K562 (cell line): ENCODE measurements around the gene NRM. TPM values are rescaled to one million over a fixed set of nuclear protein-coding genes. Genes with fewer than 3 reads are reported as not detected.

Experiments used
- DDX20 ChIP-seq: fragments of 450-650 bp; IDR thresholded peaks from 2 replicates; pipeline ENCODE4 v1.6.1; 2016; ENCODE audit warnings: missing genetic modification characterization, low read depth, mild to moderate bottlenecking, missing compliant biosample characterization, moderate library complexity
- ERF ChIP-seq: fragments of 450-650 bp; formaldehyde crosslinking; IDR thresholded peaks from 2 replicates; pipeline ENCODE4 v1.4.0; 2020; ENCODE audit warnings: mild to moderate bottlenecking, mixed read lengths
- ESRRB ChIP-seq: fragments of 250-450 bp; sonication (Bioruptor Pico); IDR thresholded peaks from 2 replicates; pipeline ENCODE4 v1.5.0; 2020; ENCODE audit warnings: mild to moderate bottlenecking, moderate library complexity, borderline replicate concordance
- FOXK1 ChIP-seq: sonication (generic); formaldehyde crosslinking; IDR thresholded peaks from 2 replicates; pipeline ENCODE4 v1.8.0; 2022; ENCODE audit warnings: missing genetic modification reagents, mild to moderate bottlenecking, borderline replicate concordance
- HIVEP1 ChIP-seq: fragments of 250-450 bp; sonication (Bioruptor Pico); IDR thresholded peaks from 2 replicates; pipeline ENCODE4 v1.4.0; 2020; ENCODE audit warnings: mild to moderate bottlenecking
- NFXL1 ChIP-seq: fragments of 450-650 bp; formaldehyde crosslinking; IDR thresholded peaks from 2 replicates; pipeline ENCODE4 v1.4.0; 2021; ENCODE audit warnings: mild to moderate bottlenecking
- PML ChIP-seq: IDR thresholded peaks from 2 replicates; pipeline ENCODE4 v1.6.1; 2012; ENCODE audit warnings: low read length, inconsistent platforms
- POLR2A ChIP-seq: fragments of 450-650 bp; conservative IDR thresholded peaks from 2 replicates; pipeline ENCODE4 v1.6.1; 2016
- PTBP1 ChIP-seq: fragments of 200-400 bp; formaldehyde crosslinking; IDR thresholded peaks from 2 replicates; pipeline ENCODE4 v1.6.1; 2017; ENCODE audit warnings: low read depth, low read length
- SIN3B ChIP-seq: fragments of 450-650 bp; IDR thresholded peaks from 2 replicates; pipeline ENCODE4 v1.6.1; 2017; ENCODE audit warnings: low read depth, mild to moderate bottlenecking, moderate library complexity
- ZKSCAN1 ChIP-seq: fragments of 150-350 bp; IDR thresholded peaks from 2 replicates; pipeline ENCODE4 v1.6.1; 2016; ENCODE audit warnings: low read depth, low read length
- ZNF311 ChIP-seq: fragments of 250-450 bp; sonication (Bioruptor Pico); IDR thresholded peaks from 2 replicates; pipeline ENCODE4 v1.4.0; 2020; ENCODE audit warnings: mild to moderate bottlenecking, moderate library complexity
- ZNF57 ChIP-seq: fragments of 450-650 bp; formaldehyde crosslinking; IDR thresholded peaks from 2 replicates; pipeline ENCODE4 v1.4.0; 2020; ENCODE audit warnings: mild to moderate bottlenecking, moderate library complexity
- polyA plus RNA-seq, 8 experiments: library from polyadenylated mRNA; depleted of rRNA in 4 of 8; stranded (reverse) in 5 of 8; unstranded in 3 of 8; fragments of >200 nt; fragmentation: Nextera tagmentation in 2 of 8; fragmentation: Illumina TruSeq in 1 of 8; extraction: Ambion mirVana in 2 of 8; extraction: Trizol in 1 of 8; gene quantifications; 2 replicates each; pipeline versions ENCODE4 v1.2.1 to v1.2.3, GENCODE V29; 2011 to 2014; ENCODE audit warnings: inconsistent platforms in 1 of 8, missing spikeins in 1 of 8
- total RNA-seq, 7 experiments: library from RNA; depleted of rRNA in 6 of 7; stranded (reverse); fragments of >200 nt in 6 of 7; fragmentation: Illumina TruSeq in 2 of 7; extraction: Trizol in 2 of 7; gene quantifications; 2 replicates each; pipeline versions ENCODE4 v1.2.1 to v1.2.3, GENCODE V29; 2011 to 2021; ENCODE audit warnings: low replicate concordance in 1 of 7
- TF ChIP-seq, protein P1 (sequence below), 2 experiments: fragments of 450-650 bp in 1 of 2; IDR thresholded peaks; 2 replicates each; pipeline ENCODE4 v1.6.1; 2011 to 2017; ENCODE audit warnings: low read depth in 2 of 2, antibody characterized with exemption in 1 of 2, borderline replicate concordance in 1 of 2, low read length in 1 of 2, mild to moderate bottlenecking in 1 of 2, mixed read lengths in 1 of 2; ENCODE audit not compliant: control insufficient read depth in 1 of 2
- TF ChIP-seq, protein P2 (sequence below): fragments of 250-450 bp; sonication (Bioruptor Pico); IDR thresholded peaks from 2 replicates; pipeline ENCODE4 v1.5.0; 2020; ENCODE audit warnings: mild to moderate bottlenecking, borderline replicate concordance
- TF ChIP-seq, protein P3 (sequence below): sonication (generic); formaldehyde crosslinking; IDR thresholded peaks from 2 replicates; pipeline ENCODE4 v1.9.0; 2022; ENCODE audit warnings: mild to moderate bottlenecking, missing genetic modification reagents
- TF ChIP-seq, protein P4 (sequence below): fragments of 450-650 bp; IDR thresholded peaks from 2 replicates; pipeline ENCODE4 v1.6.1; 2016
- TF ChIP-seq, protein P5 (sequence below): sonication (generic); formaldehyde crosslinking; IDR thresholded peaks from 2 replicates; pipeline ENCODE4 v1.9.0; 2022; ENCODE audit warnings: mild to moderate bottlenecking, missing genetic modification reagents

NRM gene
- total and polyA plus RNA-seq, 9 of the 15 experiments (the other 6 are each of a cell fraction or from before 2014, with no cell fraction given): 9.7 to 58.2 (median 18.1) TPM

DNA sequence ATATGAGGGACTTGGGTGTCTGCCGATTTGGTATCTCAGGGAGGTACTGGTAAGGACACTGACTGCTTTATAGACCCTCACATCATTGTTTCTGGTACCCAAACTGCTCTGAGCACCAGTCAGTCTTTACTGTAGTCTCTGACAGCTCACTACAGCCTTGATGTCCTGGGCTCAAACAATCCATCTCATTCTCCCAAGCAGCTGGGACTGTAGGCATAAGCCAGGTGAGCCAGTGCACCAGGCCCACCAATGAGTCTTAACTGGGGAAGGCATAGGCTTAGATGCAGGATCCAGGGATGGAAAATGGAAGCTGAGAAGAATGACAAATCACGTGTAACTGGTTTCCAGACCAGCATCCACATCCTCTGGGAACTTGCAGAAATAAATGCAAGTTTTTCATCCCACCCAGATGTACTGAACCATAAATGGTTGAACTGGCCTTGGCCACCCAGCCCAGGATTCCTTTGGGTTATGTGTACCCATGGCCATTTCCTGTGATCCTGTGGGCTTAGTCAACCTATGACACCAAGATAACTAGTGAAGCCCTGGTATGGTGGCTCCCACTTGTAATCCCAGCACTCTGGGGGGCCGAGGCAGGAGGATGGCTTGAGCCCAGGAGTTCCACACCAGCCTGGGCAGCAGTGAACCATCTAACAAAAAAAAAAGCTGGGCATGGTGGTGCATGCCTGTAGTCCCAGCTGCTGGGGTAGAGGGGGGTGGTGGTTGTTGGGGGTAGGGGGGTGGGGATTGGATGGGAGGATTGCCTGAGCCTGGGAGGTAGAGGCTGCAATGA is 35.1 kb upstream of the NRM start (continued):
- TF ChIP-seq, protein P1, sequence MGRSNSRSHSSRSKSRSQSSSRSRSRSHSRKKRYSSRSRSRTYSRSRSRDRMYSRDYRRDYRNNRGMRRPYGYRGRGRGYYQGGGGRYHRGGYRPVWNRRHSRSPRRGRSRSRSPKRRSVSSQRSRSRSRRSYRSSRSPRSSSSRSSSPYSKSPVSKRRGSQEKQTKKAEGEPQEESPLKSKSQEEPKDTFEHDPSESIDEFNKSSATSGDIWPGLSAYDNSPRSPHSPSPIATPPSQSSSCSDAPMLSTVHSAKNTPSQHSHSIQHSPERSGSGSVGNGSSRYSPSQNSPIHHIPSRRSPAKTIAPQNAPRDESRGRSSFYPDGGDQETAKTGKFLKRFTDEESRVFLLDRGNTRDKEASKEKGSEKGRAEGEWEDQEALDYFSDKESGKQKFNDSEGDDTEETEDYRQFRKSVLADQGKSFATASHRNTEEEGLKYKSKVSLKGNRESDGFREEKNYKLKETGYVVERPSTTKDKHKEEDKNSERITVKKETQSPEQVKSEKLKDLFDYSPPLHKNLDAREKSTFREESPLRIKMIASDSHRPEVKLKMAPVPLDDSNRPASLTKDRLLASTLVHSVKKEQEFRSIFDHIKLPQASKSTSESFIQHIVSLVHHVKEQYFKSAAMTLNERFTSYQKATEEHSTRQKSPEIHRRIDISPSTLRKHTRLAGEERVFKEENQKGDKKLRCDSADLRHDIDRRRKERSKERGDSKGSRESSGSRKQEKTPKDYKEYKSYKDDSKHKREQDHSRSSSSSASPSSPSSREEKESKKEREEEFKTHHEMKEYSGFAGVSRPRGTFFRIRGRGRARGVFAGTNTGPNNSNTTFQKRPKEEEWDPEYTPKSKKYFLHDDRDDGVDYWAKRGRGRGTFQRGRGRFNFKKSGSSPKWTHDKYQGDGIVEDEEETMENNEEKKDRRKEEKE (IDR thresholded peaks at IDR 0.05; ENCODE audit: borderline replicate concordance in 1 of 2, control insufficient read depth in 1 of 2, low read depth in 2 of 2, low read length in 1 of 2): peak in 1 of 2 experiments; percentile 66; a peak in 1 of 4 replicates
- TF ChIP-seq POLR2A (peak; percentile 97), ESRRB (peak; percentile 89; the same call in 1 of the 2 replicates), ZNF311 (CRISPR knock-in tag) (no peak), PML (peak; percentile 72; the same call in 1 of the 2 replicates), PTBP1 (0 out of 2 replicates have a peak, but pooled peaks have one; percentile 32), SIN3B (no peak), DDX20 (tag) (no peak), NFXL1 (CRISPR knock-in tag) (peak; percentile 77; the same call in 1 of the 2 replicates), ERF (CRISPR knock-in tag) (peak; percentile 96), FOXK1 (CRISPR knock-in tag) (no peak), ZNF57 (peak; percentile 85; the same call in 1 of the 2 replicates), HIVEP1 (CRISPR knock-in tag) (no peak), ZKSCAN1 (no peak)
- TF ChIP-seq, protein P2, sequence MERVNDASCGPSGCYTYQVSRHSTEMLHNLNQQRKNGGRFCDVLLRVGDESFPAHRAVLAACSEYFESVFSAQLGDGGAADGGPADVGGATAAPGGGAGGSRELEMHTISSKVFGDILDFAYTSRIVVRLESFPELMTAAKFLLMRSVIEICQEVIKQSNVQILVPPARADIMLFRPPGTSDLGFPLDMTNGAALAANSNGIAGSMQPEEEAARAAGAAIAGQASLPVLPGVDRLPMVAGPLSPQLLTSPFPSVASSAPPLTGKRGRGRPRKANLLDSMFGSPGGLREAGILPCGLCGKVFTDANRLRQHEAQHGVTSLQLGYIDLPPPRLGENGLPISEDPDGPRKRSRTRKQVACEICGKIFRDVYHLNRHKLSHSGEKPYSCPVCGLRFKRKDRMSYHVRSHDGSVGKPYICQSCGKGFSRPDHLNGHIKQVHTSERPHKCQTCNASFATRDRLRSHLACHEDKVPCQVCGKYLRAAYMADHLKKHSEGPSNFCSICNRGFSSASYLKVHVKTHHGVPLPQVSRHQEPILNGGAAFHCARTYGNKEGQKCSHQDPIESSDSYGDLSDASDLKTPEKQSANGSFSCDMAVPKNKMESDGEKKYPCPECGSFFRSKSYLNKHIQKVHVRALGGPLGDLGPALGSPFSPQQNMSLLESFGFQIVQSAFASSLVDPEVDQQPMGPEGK: peak; percentile 52; the same call in 1 of the 2 replicates
- TF ChIP-seq, protein P3, sequence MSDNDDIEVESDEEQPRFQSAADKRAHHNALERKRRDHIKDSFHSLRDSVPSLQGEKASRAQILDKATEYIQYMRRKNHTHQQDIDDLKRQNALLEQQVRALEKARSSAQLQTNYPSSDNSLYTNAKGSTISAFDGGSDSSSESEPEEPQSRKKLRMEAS: peak; percentile 27; the same call in 1 of the 2 replicates
- TF ChIP-seq, protein P4, sequence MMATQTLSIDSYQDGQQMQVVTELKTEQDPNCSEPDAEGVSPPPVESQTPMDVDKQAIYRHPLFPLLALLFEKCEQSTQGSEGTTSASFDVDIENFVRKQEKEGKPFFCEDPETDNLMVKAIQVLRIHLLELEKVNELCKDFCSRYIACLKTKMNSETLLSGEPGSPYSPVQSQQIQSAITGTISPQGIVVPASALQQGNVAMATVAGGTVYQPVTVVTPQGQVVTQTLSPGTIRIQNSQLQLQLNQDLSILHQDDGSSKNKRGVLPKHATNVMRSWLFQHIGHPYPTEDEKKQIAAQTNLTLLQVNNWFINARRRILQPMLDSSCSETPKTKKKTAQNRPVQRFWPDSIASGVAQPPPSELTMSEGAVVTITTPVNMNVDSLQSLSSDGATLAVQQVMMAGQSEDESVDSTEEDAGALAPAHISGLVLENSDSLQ: no peak
- TF ChIP-seq, protein P5, sequence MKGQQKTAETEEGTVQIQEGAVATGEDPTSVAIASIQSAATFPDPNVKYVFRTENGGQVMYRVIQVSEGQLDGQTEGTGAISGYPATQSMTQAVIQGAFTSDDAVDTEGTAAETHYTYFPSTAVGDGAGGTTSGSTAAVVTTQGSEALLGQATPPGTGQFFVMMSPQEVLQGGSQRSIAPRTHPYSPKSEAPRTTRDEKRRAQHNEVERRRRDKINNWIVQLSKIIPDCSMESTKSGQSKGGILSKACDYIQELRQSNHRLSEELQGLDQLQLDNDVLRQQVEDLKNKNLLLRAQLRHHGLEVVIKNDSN (CRISPR knock-in tag): peak; percentile 36
